ENCODE results near the gene SUN2. TPM values are rescaled to one million over a fixed set of nuclear protein-coding genes. Genes with fewer than 3 reads are reported as not detected.
A peak's percentile ranks its signal among the peaks of the same experiment; 100 is the strongest.

SUN2 gene
- total RNA-seq, 1 donor from 2014 or later = 40.2 TPM

DNA sequence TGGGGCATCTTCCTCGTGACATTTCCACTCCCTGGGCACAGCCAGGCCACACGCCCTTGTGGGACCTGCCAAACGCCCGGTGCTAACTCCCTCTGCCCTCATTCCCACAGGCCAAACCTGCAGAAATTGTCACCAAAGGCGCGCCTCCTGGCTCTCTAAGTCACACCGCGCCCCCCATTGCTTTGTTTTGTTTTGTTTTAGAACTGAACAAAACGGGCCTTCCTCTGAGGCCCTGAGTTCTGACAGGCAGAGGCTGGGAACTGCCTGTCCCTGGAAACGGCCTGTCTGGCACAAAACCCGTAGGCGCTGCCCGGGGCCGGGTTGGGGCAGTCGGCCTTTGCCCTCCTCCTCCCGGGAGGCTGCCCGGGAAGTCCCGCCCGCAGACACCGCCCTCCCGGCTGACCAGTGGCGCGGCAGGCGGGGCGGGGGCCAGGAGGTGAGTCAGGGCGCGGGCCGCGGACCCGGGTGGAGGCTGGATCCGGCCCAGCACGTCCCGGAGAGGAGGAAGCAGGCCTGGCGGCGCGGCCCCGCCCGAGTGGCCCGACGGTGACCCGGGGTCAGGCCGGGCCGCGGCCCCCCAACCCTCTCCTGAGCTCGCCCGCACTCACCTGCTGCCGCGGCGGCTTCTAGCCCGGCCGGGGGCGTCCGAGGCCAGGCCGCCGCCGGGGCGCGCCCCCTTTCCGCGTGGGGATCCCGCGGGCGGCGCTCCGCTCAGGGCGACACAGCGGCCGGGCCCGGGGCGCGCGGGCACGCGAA lies 465 bp downstream of the SUN2 start:
- Histone ChIP-seq H3K27ac (ENCODE audit: low read depth, low read length) (peak overlapping the region; percentile 96), H3K9me3 (ENCODE audit: control insufficient read depth in 3 of 3, low read length in 3 of 3) (no peaks in the 10 kb centered on the region), H3K36me3 (ENCODE audit: control insufficient read depth in 3 of 3, insufficient read depth in 3 of 3, low read length in 3 of 3) (peaks cover 19 to 23% (median 19%) of the 10 kb centered on the region in 3 donors), H3K4me1 (ENCODE audit: control insufficient read depth in 3 of 3, insufficient read depth in 3 of 3, low read length in 3 of 3) (peaks cover 45 to 56% (median 45%) of the 10 kb centered on the region in 3 donors), H3K27me3 (ENCODE audit: control insufficient read depth in 3 of 3, insufficient read depth in 3 of 3, low read length in 3 of 3) (peaks cover 0 to under 1% (median 0%) of the 10 kb centered on the region in 3 donors), H3K9ac (ENCODE audit: low read depth in 1 of 3, low read length in 3 of 3) (peak overlapping the region; percentile 74 to 90 (median 88)), H3K4me3 (ENCODE audit: low read length in 3 of 3) (peak overlapping the region; percentile 78 to 87 (median 79))

DNA sequence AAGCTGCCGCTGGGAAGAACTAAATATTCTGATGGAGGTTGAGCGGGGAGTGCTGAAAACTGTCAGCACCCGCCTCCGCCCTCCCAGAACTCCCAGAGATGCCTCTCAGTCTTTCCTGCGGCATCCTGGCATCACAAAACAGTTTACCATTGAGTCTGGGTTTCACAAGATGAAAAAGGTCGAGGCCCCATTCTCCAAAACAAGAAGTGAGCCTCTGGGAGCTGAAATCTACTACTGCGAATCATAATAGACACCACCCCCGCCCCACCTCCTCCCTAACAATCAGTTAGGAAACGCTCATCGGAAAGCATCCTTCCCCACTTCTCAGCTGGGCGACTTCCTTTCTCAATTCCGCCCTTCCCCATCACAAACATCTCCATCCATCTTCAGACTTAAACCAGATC lies 1.0 kb downstream of the SUN2 start:
- Histone ChIP-seq H3K27me3 (ENCODE audit: control insufficient read depth in 3 of 3, insufficient read depth in 3 of 3, low read length in 3 of 3) (no peaks in the 10 kb centered on the region), H3K9ac (ENCODE audit: low read depth in 1 of 3, low read length in 3 of 3) (peak overlapping the region; percentile 74 to 90 (median 88)), H3K9me3 (ENCODE audit: control insufficient read depth in 3 of 3, low read length in 3 of 3) (no peaks in the 10 kb centered on the region), H3K27ac (ENCODE audit: low read depth, low read length) (peak overlapping the region; percentile 96), H3K4me3 (ENCODE audit: low read length in 3 of 3) (peak overlapping the region; percentile 78 to 87 (median 79)), H3K36me3 (ENCODE audit: control insufficient read depth in 3 of 3, insufficient read depth in 3 of 3, low read length in 3 of 3) (peaks cover 25 to 29% (median 25%) of the 10 kb centered on the region in 3 donors), H3K4me1 (ENCODE audit: control insufficient read depth in 3 of 3, insufficient read depth in 3 of 3, low read length in 3 of 3) (peaks cover 45 to 58% (median 48%) of the 10 kb centered on the region in 3 donors)

DNA sequence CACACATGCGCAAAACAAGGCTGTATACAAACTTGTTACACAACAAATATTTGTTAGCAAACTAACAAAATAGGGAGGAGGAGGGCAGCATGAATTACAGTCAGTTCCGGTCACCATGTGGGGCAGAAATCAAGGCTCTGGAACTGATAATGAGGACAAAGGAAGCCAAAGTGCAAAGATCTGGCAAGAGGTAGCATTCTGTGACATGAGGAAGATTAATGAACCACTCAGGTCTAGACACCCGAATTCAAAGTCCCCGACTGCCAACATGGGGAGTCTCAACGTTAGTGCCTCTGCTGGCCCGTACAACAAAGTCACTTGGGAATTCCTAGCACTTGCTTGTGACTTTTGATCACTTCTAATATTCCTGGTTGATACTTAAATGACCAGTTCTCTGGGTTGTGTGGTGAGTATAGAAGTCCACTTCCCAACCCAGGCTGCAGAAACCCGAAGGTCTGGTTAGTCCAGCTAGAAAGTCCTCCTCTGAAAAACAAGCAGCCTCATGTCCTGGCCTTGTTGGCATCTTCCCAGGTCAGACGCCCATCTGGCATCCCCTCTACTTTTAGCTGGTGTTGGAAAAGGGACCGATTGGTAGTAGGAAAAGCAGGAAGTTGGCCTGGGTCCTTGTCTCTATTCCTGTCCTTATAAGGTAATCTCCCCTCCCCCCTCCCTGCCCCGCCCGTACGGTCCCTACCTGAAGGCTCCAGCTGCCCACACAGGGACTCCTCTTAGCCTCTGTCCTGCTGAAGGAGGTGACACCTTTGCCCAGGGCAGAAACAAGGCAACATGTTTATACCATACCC lies 1.6 kb downstream of the SUN2 start:
- H3K4me3 ChIP-seq (ENCODE audit: low read length in 3 of 3) = peak overlapping the region; percentile 78 to 87 (median 79)
- peak overlapping the region; percentile 0 to 90 (median 88) for H3K9ac ChIP-seq (ENCODE audit: low read depth in 1 of 3, low read length in 3 of 3)
- H3K27ac ChIP-seq (ENCODE audit: low read depth, low read length) = peak overlapping the region; percentile 96
- peaks cover 45 to 58% (median 48%) of the 10 kb centered on the region in 3 donors for H3K4me1 ChIP-seq (ENCODE audit: control insufficient read depth in 3 of 3, insufficient read depth in 3 of 3, low read length in 3 of 3)
- peaks cover 31 to 35% (median 31%) of the 10 kb centered on the region in 3 donors for H3K36me3 ChIP-seq (ENCODE audit: control insufficient read depth in 3 of 3, insufficient read depth in 3 of 3, low read length in 3 of 3)
- H3K9me3 ChIP-seq (ENCODE audit: control insufficient read depth in 3 of 3, low read length in 3 of 3) = no peaks in the 10 kb centered on the region
- H3K27me3 ChIP-seq (ENCODE audit: control insufficient read depth in 3 of 3, insufficient read depth in 3 of 3, low read length in 3 of 3) = no peaks in the 10 kb centered on the region

DNA sequence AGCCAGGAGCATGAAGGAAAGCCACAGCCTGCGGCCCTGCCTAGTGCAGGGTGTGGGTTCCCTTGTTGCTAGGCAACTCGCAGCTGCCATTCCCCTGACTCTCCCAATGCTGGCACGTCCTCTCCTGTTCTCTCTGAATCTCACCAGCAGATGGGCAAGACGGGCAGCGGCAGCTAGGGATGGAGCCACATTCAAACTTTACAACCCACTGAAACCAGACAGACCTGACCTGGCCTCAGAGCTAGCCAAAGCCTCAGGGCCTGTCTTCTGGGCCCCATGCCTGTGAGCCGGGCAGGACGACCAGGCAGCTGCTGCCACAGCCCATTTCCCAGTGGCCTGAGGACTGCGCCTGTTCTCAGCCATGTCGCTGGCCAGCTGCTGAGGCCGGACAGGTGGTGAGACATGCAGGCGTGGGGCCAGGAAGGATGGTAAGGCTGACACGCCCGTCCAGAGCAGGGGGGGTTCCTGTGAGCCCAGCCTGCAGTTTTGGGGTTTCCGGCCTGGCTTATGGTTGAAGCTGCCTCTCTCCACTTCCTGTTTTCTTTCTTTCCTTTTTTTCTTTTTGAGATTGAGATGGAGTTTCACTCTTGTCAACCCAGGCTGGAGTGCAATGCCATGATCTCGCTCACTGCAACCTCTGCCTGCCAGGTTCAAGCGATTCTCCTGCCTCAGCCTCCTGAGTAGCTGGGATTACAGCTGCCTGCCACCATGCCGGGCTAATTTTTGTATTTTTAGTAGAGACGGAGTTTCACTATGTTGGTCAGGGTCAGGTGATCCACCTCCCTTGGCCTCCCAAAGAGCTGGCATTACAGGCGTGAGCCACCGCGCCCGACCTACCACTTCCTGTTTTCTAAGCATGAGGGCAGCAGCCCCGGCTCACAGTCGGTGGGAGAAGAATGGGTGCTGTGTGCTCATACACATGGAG lies 4.1 kb downstream of the SUN2 start:
- Histone ChIP-seq H3K36me3 (ENCODE audit: control insufficient read depth in 3 of 3, insufficient read depth in 3 of 3, low read length in 3 of 3) (peaks cover 46 to 52% (median 49%) of the 10 kb centered on the region in 3 donors), H3K27ac (ENCODE audit: low read depth, low read length) (peak overlapping the region; percentile 52)

DNA sequence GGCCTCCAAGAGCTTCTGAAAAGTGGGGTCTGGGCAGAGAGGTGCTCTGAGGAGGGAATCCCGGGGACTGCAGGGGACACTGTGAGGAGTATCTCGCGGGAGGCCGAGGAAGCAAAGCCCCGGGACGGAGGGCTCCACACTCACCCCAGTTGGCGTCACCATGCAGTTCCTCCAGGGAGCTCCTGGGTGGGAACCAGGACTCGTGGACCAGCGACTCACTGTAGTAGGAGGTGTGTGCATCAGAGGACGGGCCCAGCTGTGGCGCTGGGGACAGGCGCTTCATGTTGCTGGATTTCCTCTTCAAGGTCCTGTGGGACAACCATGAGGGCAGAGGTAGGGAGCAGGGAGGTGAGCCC lies 4.8 kb downstream of the SUN2 start:
- Histone ChIP-seq H3K4me3 (ENCODE audit: low read length in 3 of 3) (peak overlapping the region in 1 of 3 donors; percentile 29), H3K9ac (ENCODE audit: low read depth in 1 of 3, low read length in 3 of 3) (peak overlapping the region in 2 of 3 donors; percentile 11 to 50), H3K27ac (ENCODE audit: low read depth, low read length) (peak overlapping the region; percentile 52), H3K4me1 (ENCODE audit: control insufficient read depth in 3 of 3, insufficient read depth in 3 of 3, low read length in 3 of 3) (peaks cover 38 to 49% (median 41%) of the 10 kb centered on the region in 3 donors), H3K9me3 (ENCODE audit: control insufficient read depth in 3 of 3, low read length in 3 of 3) (no peaks in the 10 kb centered on the region), H3K27me3 (ENCODE audit: control insufficient read depth in 3 of 3, insufficient read depth in 3 of 3, low read length in 3 of 3) (no peaks in the 10 kb centered on the region), H3K36me3 (ENCODE audit: control insufficient read depth in 3 of 3, insufficient read depth in 3 of 3, low read length in 3 of 3) (peaks cover 51 to 57% (median 54%) of the 10 kb centered on the region in 3 donors)

More for the DNA sequence above, 4.1 kb downstream of the SUN2 start:
- Histone ChIP-seq H3K4me3 (ENCODE audit: low read length in 3 of 3) (peak overlapping the region in 1 of 3 donors; percentile 29), H3K9ac (ENCODE audit: low read depth in 1 of 3, low read length in 3 of 3) (peak overlapping the region in 2 of 3 donors; percentile 46 to 50), H3K9me3 (ENCODE audit: control insufficient read depth in 3 of 3, low read length in 3 of 3) (no peaks in the 10 kb centered on the region), H3K4me1 (ENCODE audit: control insufficient read depth in 3 of 3, insufficient read depth in 3 of 3, low read length in 3 of 3) (peaks cover 43 to 56% (median 45%) of the 10 kb centered on the region in 3 donors), H3K27me3 (ENCODE audit: control insufficient read depth in 3 of 3, insufficient read depth in 3 of 3, low read length in 3 of 3) (no peaks in the 10 kb centered on the region)

DNA sequence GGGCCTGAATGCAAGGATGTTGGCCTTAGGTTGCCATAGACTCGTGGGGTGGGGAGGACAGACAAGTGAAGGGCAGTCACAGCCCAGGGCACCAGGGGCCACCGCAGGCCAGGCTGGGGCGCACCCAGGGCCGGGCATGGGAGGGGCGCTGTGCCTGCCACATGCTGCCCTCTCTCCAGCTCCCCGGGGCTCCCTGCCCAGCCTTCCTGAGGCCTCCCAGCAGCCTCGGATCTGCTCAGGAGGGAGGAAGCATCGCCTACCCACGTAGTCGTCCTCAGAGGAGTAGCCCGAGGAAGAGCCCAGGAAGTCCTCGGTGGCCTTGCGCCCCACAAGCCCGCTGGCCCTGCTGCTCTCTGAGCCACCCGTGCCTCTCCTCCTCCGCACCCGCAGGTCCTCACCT lies 5.2 kb downstream of the SUN2 start:
- H3K27ac ChIP-seq (ENCODE audit: low read depth, low read length) = peak overlapping the region; percentile 52
- no peak overlapping the region for H3K4me3 ChIP-seq (ENCODE audit: low read length in 3 of 3)
- H3K36me3 ChIP-seq (ENCODE audit: control insufficient read depth in 3 of 3, insufficient read depth in 3 of 3, low read length in 3 of 3) = peaks cover 55 to 61% (median 58%) of the 10 kb centered on the region in 3 donors
- H3K27me3 ChIP-seq (ENCODE audit: control insufficient read depth in 3 of 3, insufficient read depth in 3 of 3, low read length in 3 of 3) = no peaks in the 10 kb centered on the region
- peak overlapping the region in 2 of 3 donors; percentile 11 to 50 for H3K9ac ChIP-seq (ENCODE audit: low read depth in 1 of 3, low read length in 3 of 3)
- H3K9me3 ChIP-seq (ENCODE audit: control insufficient read depth in 3 of 3, low read length in 3 of 3) = no peaks in the 10 kb centered on the region
- peaks cover 38 to 48% (median 41%) of the 10 kb centered on the region in 3 donors for H3K4me1 ChIP-seq (ENCODE audit: control insufficient read depth in 3 of 3, insufficient read depth in 3 of 3, low read length in 3 of 3)

DNA sequence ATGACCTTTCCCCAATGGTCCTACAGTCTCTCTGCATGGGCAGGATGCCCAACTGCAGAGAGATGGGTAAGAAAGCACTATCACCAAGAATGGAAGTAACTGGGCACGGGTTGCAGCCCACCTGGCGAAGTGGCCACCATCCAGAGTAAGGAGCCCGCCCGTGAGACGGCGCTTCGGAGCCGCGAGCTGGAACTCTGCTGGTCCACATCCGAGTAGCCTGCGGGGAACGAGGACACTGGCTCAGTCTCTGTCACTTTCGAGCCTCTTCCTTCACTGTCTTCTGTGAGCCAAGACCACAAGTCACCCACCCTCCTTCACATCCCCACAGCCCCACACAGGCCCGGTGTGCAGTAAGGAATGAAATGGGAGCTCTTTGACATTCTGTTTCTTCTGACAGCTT lies 5.7 kb downstream of the SUN2 start:
- Histone ChIP-seq H3K36me3 (ENCODE audit: control insufficient read depth in 3 of 3, insufficient read depth in 3 of 3, low read length in 3 of 3) (peaks cover 61 to 66% (median 63%) of the 10 kb centered on the region in 3 donors), H3K9me3 (ENCODE audit: control insufficient read depth in 3 of 3, low read length in 3 of 3) (no peaks in the 10 kb centered on the region), H3K4me3 (ENCODE audit: low read length in 3 of 3) (no peak overlapping the region), H3K9ac (ENCODE audit: low read depth in 1 of 3, low read length in 3 of 3) (peak overlapping the region in 1 of 3 donors; percentile 50), H3K27me3 (ENCODE audit: control insufficient read depth in 3 of 3, insufficient read depth in 3 of 3, low read length in 3 of 3) (no peaks in the 10 kb centered on the region), H3K27ac (ENCODE audit: low read depth, low read length) (no peak overlapping the region), H3K4me1 (ENCODE audit: control insufficient read depth in 3 of 3, insufficient read depth in 3 of 3, low read length in 3 of 3) (peaks cover 36 to 47% (median 41%) of the 10 kb centered on the region in 3 donors)

DNA sequence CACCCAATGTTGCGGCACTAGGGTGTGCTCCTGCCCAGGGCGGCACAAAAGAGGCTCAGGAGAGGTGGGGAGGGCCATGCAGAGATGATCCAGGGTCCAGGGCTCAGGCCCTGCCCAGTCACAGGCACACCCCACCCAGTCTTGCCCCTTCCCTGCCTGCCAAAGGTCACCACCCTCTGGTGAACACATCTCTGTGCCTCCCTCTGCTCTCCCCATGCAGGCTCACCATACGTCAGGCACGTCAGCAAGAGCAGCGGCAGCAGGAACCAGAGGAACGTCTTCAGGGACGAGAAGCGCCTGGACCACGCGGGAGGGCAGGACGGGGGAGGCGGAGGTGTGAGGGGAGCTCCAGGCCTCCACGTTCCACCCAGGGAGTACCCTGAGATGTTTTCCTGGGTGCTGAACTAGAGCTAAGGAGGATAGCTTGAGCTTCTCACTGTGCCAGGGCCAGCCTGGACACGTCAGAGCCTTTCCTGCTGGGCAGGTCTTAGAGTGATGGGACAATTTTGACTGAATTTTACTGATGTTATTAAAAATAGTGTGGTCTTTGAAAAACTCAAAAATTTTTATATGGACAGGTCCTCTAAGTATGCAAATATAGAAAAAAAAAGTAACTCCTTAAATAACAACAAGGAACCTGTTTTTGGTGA lies 7.2 kb downstream of the SUN2 start:
- no peak overlapping the region for H3K27ac ChIP-seq (ENCODE audit: low read depth, low read length)
- peaks cover 23 to 32% (median 26%) of the 10 kb centered on the region in 3 donors for H3K4me1 ChIP-seq (ENCODE audit: control insufficient read depth in 3 of 3, insufficient read depth in 3 of 3, low read length in 3 of 3)
- no peaks in the 10 kb centered on the region for H3K9me3 ChIP-seq (ENCODE audit: control insufficient read depth in 3 of 3, low read length in 3 of 3)
- no peak overlapping the region for H3K9ac ChIP-seq (ENCODE audit: low read depth in 1 of 3, low read length in 3 of 3)
- H3K27me3 ChIP-seq (ENCODE audit: control insufficient read depth in 3 of 3, insufficient read depth in 3 of 3, low read length in 3 of 3) = no peaks in the 10 kb centered on the region
- peaks cover 73 to 80% (median 74%) of the 10 kb centered on the region in 3 donors for H3K36me3 ChIP-seq (ENCODE audit: control insufficient read depth in 3 of 3, insufficient read depth in 3 of 3, low read length in 3 of 3)
- H3K4me3 ChIP-seq (ENCODE audit: low read length in 3 of 3) = no peak overlapping the region
